HG03103 (cell line): ENCODE results near the gene TOR1A.

ENCODE experiments used
- ATAC-seq: cut with Tn5 transposase; IDR thresholded peaks from one replicate; pipeline ENCODE4 v1.9.1; 2021; ENCODE audit warnings: low read depth; ENCODE audit not compliant: unreplicated experiment

TOR1A gene, protein sequence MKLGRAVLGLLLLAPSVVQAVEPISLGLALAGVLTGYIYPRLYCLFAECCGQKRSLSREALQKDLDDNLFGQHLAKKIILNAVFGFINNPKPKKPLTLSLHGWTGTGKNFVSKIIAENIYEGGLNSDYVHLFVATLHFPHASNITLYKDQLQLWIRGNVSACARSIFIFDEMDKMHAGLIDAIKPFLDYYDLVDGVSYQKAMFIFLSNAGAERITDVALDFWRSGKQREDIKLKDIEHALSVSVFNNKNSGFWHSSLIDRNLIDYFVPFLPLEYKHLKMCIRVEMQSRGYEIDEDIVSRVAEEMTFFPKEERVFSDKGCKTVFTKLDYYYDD

DNA sequence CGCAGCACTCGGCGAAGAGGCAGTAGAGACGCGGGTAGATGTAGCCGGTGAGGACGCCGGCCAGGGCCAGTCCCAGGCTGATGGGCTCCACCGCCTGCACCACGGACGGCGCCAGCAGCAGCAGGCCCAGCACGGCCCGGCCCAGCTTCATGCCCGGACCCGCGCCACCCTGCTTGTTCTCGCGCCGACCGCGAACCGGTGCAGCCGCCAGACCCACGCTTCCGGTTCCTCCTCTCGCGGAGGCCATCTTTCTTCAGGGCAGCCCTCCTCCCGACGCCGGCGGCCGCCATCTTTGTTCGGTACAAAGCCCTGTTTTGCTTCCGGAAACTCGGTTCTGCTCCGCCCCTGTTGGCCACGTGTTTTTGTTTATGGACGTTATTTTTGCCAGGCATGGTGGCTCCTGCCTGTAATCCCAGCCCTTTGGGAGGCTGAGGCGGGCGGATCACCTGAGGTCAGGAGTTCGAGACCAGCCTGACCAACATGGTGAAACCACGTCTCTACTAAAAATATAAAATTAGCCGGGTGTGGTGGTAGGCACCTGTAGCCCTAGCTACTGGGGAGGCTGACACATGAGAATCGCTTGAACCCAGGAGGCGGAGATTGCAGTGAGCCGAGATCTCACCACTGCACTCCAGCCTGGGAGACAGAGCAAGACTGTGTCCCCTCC is at the start of gene TOR1A:
TOR1A (minus strand) TSS at position 202 of the 667 bp plus-strand sequence; CDS start at position 151, 51 bp downstream.
- peak; percentile 88 for ATAC-seq

DNA sequence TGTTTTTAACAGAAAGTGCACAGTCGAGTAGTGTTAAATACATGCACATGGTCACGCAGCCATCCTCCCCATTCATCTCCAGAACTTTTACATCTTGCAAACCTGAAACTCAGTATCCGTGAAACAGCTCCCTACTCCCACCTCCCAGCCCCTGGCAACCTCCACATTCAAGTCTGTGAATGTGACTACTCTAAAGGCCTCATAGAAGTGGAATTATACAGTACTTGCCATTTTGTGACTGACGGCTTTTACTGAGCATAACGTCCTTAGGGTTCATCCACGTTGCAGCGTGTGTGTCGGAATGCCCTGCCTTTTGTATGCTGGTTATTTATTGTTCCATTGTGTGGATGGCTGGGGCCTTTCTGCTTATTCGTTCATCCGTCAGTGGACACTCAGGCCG is 47.1 kb upstream of the TOR1A start:
- no peak for ATAC-seq

DNA sequence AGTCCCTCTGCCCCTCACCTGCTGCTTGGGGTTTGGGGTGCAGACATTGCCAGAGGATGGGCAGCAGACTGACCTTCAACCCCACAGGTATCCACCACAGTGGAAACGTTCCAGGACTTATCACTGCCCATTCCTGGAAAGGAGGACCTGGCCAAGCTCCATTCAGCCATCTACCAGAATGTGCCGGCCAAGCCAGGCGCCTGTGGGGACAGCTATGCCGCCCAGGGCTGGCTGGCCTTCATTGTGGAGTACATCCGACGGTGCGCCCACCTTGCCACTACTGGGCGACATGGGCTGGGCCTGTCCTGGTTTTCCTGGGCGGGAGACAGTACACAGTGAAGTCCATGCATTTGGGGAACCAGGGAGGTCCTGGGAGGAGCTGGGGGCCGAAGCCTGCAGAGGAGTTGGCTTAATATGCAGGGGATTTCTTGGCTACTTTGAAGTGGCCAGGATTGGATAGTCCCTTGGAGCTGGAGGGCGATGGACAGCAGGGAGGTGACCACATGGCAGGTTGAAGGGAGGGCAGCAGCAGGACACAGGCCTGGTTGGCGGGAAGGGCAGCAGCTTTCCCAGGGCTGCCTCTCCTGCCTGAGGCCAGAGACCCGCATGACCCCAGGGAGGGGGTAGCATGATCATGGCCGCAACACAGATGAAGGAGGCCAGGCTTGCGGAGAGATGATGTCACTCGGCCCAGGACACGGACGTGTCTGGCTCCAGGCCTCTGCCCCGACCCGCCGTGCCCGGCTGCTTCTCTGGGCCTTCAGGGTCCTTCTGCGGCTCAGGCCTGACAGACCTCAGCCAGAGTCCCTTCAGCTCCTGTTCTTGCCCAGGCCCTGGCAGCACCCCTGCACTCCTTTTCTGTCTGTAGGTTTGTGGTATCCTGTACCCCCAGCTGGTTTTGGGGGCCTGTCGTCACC is 45.9 kb upstream of the TOR1A start:
- no peak for ATAC-seq

DNA sequence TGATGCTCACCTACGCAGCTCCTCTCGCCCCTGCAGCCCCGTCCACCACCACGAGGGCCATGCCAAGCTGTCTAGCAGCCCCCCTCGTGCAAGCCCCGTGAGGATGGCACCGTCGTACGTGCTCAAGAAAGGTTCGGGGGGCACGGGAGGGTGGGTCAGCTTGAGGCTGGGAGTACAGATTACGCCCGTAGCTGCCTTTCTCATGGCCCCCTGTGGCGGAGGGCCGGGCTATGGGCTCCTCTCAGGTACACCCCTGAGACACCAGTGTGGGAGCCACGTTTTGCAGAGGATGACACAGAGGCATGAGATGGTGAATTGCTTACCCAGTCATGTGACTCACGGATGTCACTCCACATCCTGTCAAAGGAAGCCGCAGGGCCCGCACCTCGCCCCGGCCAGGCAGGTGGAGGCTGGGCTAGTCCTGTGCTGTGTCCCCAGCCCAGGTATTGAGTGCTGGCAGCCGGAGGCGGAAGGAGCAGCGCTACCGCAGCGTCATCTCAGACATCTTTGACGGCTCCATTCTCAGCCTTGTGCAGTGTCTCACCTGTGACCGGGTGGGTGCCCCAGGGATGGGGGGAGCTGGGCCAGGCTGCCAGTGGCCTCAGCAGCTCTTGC is 45.0 kb upstream of the TOR1A start:
- no peak for ATAC-seq

DNA sequence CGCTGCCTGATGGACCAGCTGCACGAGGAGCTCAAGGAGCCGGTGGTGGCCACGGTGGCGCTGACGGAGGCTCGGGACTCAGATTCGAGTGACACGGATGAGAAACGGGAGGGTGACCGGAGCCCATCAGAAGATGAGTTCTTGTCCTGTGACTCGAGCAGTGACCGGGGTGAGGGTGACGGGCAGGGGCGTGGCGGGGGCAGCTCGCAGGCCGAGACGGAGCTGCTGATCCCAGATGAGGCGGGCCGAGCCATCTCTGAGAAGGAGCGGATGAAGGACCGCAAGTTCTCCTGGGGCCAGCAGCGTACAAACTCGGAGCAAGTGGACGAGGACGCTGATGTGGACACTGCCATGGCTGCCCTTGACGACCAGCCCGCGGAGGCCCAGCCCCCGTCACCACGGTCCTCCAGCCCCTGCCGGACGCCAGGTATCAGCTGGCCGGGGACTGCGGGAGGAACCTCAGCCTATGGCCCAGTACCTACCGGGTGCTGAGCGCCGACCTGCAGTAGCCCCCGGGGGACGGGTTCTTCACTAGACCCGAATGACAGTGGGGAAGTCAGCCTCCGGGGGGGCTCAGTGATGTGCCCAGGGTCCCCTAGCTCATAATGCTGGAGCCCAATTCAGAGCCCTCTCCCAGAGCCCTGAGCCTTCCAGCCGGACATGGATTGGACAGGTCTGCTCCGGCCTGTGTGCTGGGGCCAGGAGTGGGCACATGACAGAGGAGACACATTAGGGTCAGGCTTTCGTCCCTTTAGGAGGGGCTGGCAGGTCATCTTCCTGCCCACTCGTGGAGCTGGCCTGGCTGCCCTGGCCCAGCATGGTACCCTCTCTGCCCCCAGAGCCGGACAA is 44.3 kb upstream of the TOR1A start:
- no peak for ATAC-seq

DNA sequence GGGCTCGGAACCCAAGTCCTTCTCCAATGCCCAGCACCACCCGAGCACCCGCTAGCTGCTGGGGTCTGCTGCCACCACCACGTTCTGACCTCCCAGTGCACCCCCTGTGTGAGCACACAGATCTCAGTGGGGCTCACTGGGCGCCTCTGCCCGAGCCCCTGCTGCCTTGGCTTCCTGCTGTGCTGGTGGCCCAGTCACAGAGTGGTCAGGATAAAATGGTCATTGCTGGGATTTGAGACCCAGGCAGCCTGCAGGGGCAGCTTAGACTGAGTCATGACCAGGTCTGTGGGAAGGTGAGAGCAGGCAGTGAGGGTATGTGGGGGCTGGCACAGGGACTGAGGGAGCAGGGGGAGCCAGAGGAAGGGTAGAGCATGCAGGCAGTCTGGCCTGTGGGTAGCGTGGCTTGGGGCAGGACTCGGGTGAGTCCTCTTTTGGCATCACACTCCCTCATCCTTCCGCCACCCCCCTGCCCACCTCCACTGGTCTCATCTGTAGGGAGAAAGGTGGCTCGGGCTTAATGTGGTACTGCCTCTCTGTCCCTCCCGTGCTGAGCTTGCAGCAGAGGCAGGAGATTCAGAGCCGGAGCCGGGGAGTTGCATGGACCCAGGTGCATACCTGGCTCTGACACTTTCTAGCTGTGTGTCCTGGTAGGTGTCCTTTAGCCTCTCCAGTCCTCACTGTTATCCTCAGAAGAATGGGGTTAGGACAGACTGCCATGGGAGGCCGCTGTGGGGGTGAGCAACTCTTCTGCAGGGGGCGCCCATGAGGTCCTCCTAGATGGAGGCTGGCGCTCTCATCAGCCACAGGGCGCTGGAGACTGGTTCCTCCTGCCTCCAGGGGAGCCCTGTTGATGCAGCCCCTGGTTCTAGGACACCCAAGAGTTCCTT is 43.4 kb upstream of the TOR1A start:
- ATAC-seq = no peak

DNA sequence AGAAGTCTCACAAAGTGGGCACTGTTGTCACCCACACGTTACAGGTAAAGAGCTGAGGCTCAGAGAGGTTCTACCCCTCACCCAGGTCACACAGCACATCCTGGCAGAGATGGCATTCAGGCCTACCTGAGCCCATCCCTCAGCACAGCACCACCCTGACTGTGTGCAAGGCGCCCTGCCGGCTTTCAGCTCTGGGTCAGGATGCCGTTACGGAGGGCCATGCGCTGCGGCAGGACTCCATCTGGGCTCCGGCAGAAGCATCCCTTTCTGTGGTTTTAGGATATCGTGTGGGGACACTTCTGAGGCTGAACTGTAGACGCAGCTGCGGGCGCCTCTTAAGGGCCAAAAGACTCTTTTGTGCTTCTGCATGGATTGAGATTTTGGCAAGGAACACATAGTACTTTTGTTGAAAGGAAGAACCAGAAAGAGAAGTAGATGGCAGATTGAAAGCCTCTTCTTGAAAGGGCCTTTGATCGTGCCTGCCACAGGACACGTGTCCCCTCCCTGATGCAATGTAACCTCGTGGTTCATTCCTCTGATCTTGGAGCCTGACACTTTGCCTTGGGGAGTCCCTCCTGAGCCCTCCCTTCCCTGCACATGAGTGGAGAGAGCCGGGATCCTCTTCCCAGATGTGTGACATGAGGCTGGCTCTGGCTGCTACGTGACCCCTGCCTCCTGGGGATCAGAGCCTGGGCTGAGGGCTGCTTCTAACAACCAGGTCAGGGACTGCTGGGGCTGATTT is 42.6 kb upstream of the TOR1A start:
- no peak for ATAC-seq

DNA sequence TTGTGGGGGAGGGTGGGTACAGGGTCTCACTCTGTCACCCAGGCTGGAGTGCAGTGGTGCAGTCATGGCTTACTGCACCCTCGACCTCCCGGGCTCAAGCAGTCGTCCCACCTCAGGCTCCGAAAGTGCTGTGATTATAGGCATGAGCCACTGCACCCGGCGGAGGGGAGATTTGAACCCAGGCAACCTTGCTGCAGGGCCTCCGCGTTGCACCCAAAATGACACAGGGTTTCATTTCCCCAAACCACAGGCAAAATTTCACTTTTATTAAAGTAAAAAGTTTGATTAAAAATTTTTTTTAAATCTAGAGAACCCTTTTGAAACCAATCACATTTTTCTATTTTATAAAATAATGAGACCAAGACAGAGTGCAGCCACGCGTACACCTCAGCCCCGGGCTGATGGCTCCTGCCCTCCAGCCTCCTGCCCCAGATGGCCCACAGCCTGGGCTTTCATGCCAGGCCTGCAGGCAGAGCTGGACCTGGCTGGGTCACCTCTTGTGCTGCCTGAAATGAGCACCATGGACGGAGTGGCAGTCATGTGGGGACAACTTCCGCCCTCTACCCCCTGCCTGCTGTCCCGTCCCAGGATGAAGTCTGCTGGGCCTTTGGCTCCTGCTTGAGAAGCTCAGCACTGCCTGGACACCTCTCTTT is 41.9 kb upstream of the TOR1A start:
- no peak for ATAC-seq

DNA sequence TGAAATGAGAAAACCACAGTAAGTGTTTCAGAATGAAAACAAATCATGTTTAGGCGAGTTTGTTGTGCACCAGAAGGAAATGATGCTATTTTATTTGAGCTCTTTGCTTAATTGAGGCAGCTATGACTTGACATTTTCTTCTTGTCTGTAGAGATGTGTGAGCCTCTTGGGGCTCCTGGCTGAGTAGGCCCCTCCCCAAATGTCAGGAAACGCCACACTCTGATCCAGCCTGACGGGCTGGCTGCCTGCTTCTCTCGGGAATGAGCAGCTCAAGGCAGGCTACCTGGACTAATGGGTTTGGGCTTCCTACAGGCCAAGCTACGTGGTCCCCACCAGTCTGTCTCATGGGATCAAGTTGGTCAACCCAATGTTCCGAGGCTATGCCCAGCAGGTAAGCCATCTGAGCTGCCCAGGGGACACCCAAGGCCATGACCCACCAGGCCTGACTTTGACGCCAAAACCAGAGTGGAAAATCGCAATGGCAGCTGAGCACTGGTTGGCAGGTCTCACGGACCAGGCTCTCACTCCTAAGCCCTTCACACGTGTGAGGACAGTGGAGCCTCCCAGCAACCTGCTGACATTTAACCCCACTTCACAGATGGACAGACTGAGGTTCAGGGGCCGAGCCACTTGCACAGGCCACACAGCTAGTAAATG is 41.2 kb upstream of the TOR1A start:
- no peak for ATAC-seq

DNA sequence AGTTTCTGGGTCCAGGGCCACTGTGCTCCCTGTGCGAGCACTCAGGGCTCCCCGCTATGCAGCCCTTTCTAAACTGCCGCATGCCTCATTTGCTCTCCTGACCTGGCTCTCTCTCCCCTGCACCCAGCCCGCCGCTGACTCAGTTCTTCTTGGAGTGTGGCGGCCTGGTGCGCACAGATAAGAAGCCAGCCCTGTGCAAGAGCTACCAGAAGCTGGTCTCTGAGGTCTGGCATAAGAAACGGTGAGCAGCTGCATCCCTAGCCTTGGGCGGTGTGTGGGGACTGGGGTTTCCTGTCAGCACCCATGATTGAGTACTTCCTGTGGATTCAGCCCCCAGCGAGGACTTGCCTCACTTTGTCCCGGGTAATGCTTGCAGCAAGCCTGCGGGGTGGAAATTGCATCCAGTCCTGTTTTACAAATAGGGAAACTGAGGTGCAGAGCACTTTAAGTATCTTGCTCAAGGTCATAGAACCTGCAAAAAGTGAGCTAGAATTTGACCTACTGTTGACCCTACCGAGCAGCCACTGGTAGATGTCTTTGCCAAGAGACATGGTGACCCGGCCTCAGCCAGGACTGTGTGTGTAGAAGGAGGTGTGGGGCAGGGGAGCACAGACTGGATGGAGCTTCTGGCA is 39.2 kb upstream of the TOR1A start:
- no peak for ATAC-seq

DNA sequence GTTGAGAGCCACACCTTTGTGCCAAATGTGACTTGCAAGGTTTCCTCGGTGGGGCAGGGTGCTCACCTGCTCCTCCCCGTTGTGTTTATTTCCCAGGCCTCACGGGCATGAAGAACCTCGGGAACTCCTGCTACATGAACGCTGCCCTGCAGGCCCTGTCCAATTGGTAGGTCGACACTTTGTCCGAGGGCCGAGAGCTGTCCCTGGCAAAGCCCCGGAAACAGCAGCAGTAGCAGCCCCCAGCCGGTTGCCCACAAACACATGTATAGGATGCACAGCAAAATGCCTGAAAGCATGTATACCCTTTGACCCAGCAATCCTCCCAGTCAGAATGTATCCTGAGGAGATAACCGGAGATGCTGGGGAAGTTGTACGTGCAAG is 37.5 kb upstream of the TOR1A start:
- ATAC-seq = no peak

DNA sequence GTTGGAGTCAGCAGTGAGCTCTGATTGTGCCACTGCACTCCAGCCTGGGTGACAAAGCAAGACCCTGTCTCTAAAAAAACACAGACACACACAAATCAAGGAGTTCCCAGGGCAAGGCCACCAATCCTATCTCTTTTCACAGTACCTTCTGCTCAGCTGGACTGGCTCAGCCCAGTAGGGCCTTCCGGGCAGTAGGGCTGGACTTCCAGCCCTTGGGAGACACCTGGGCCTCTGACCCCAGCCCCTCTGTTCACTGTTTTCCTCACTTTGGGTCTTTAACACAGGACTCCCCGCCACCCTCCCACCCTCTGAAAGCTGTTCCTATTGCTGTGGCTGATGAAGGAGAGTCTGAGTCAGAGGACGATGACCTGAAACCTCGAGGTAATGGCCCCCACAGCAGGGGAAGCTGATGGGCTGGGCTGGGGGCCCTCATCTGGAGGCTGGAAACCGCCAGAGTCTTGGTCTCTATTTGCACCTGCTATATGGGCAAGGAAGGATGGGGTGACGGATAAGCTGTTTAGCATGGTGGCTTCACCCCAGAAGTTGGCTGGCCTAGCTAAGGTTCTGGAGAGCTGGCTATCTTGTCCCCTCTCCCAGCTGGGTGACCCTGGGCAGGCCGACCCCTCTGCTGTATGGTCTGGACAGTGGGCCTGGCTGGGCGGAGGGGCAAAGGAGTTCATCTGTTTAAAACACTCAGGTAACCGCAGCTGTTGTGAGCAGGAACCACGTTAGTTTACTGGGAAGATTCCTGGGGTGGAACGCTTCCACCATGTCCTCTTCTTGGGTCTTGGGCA is 36.9 kb upstream of the TOR1A start:
- no peak for ATAC-seq

DNA sequence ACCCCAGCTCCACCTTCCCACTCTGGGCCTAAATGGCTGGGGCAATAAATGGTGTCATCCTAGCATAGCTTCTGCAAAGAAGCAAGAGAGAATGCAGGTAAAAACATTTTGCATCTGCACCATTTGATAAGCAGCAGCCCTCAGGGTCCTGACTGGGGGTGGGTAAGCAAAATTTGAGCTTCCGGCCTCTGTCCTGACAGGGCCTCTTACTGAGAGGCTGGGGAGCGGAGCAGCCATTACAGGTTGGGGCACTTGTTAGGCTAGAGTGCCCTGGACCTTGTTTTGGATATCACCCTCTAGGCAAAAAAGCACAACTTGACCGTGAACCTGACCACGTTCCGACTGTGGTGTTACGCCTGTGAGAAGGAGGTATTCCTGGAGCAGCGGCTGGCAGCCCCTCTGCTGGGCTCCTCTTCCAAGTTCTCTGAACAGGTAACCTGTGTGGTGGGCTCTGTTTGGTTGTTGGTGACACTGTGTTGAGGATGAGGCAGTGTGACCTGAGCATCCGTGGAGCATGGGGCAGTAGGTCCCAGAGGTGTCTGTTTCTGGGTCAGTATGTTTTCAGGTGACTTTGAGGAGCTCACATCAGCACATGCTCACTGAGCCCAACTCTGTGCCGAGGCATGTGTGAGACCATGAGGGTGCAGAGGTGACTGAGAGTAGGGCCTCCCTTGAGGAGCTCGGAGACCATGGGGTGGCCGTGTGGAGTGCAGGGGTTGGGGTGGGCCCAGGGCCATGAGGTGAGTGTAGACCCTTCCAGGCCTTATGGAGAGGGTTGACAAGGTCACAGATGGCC is 34.4 kb upstream of the TOR1A start:
- ATAC-seq = no peak

DNA sequence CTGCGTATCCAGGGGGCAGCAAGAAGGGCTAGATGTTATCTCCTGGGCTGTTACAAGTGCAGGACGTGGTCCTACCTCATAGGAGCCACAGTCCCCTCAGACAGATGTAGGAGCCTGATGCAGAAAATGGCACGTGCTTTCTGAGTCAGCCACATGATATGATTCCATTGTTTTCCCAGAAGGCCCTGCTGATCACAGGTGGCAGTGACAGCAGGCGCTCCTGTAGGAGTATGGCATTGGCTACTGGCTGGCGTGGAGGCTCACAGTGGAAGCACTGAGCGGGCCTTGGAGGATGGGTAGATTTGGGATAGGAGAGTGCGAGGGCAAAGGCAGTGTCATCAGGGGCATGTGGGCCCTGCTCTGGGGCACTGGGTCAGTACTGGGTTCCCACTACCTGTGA is 33.3 kb upstream of the TOR1A start:
- ATAC-seq = no peak

DNA sequence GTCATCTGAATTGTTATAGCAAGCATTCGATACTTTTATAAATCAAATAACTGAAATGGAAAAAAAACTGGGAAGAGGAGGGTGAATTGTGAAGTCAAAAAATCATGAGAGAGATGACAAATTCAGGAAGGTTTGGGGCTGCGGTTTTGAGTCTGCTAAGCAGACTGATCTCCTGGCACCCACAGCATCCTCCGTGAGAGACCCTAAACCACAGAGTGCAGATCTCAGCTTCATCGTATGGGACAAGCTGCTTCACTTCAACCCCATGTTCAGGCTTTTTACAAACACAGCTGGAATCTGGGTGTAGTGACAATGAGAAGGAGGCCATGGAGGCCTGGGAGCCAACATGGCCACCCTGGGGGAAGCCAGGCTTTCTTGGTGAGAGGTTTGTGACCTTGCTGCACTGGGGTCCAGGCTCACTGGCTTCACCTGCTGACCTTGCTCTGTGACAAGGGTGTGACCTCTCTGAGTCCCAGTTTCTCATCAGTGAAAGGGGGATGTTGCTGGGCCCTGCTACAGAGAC is 30.7 kb upstream of the TOR1A start:
- no peak for ATAC-seq
